ENCODE measurements around the gene SMKR1. TPM values are rescaled to one million over a fixed set of nuclear protein-coding genes. Genes with fewer than 3 reads are reported as not detected.

The SMKR1 gene
- total RNA-seq, 1 experiment from 2014 or later = 7.4 TPM

DNA sequence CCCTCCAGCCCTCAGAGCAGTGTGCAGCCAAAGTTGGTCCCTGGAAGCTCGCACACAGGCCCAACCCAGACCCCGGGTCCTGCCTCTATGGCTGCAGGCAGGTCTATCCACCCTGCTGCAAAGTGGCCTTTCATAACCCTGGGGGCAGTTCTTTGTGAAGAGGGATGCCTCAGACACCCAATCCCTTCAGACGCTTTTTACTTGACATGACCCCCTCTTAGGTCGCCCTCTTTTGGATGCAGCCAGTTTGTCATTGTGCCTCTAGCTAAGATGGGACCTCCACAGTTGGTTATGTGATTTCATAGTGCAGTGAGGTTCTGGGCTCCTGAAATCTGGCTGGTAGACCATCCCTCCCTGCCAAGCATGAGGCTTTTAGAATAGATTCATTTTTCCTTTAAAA lies 27.3 kb downstream of the SMKR1 start:
- H3K4me3 ChIP-seq (ENCODE audit: low read length) = no peak overlapping the region
- H3K36me3 ChIP-seq (ENCODE audit: low read depth, low read length) = no peaks in the 10 kb centered on the region
- H3K9me3 ChIP-seq (ENCODE audit: low read length) = no peaks in the 10 kb centered on the region
- peaks cover 19% of the 10 kb centered on the region for H3K4me1 ChIP-seq (ENCODE audit: insufficient read depth, low read length)
- POLR2A ChIA-PET (ENCODE audit: unreplicated experiment) = no interaction called here
- H3F3A ChIP-seq (ENCODE audit: low read length, unreplicated experiment) = no peaks in the 10 kb centered on the region
- CTCF ChIA-PET = no interaction called here
- ATAC-seq (no peak), DNase-seq (no peak)
- H3K27ac ChIP-seq (ENCODE audit: low read length) = no peak overlapping the region
- H4K20me1 ChIP-seq (ENCODE audit: low read length) = no peaks in the 10 kb centered on the region
- H3K4me2 ChIP-seq (ENCODE audit: low read length) = no peak overlapping the region
- BruUV-seq (replicated peaks) = no TSS peak
- no peaks in the 10 kb centered on the region for H3K79me2 ChIP-seq (ENCODE audit: low read length)
- no peak overlapping the region for H3K9ac ChIP-seq (ENCODE audit: low read length)
- TF ChIP-seq EZH2phosphoT487 (IDR thresholded peaks at IDR 0.05; ENCODE audit: borderline replicate concordance, low read length) (no peak), EZH2 (IDR thresholded peaks at IDR 0.05; ENCODE audit: low read length, unreplicated experiment) (no peak)
- TF ChIP-seq, protein P1, sequence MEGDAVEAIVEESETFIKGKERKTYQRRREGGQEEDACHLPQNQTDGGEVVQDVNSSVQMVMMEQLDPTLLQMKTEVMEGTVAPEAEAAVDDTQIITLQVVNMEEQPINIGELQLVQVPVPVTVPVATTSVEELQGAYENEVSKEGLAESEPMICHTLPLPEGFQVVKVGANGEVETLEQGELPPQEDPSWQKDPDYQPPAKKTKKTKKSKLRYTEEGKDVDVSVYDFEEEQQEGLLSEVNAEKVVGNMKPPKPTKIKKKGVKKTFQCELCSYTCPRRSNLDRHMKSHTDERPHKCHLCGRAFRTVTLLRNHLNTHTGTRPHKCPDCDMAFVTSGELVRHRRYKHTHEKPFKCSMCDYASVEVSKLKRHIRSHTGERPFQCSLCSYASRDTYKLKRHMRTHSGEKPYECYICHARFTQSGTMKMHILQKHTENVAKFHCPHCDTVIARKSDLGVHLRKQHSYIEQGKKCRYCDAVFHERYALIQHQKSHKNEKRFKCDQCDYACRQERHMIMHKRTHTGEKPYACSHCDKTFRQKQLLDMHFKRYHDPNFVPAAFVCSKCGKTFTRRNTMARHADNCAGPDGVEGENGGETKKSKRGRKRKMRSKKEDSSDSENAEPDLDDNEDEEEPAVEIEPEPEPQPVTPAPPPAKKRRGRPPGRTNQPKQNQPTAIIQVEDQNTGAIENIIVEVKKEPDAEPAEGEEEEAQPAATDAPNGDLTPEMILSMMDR (conservative IDR thresholded peaks at IDR 0.05; ENCODE audit: low read depth, low read length) = no peak
- no peak overlapping the region for H2AFZ ChIP-seq (ENCODE audit: low read length)
- no peaks in the 10 kb centered on the region for H3K9me2 ChIP-seq (replicated peaks; ENCODE audit: low read length)
- no peaks in the 10 kb centered on the region for H3K27me3 ChIP-seq (ENCODE audit: low read length)
- intact Hi-C loops (cut with micrococcal nuclease) = loop anchor here (2.0 to 5.0 kb wide), 2 partner anchors 27 to 68 kb away; partner anchors contain the start of gene SMKR1

DNA sequence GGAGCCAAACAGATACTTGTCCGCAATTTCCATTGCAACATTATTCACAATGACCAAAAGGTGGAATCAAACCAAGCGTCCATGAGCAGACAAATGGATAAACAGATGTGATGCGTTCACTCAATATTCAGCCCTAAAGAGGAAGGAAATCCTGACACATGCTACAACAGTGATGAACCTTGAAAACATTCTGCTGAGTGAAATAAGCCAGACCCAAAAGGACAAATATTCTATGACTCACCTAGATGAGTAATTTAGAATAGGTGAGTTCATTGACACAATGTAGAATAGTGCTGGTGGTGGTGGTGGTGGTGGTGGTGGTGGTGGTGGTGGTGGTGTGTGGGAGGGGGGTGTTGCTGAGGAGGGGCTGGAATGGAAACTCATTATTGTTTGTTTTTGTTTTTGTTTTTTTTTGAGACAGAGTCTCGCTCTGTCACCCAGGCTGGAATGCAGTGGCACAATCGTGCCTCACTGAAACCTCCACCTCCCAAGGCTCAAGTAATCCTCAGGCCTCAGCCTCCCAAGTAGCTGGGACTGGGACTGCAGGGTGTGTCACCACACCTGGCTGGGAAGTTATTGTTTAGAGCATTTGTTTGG lies 28.6 kb downstream of the SMKR1 start:
- Histone ChIP-seq H3K79me2 (ENCODE audit: low read length) (no peaks in the 10 kb centered on the region), H3K9ac (ENCODE audit: low read length) (no peak overlapping the region), H3K27me3 (ENCODE audit: low read length) (no peaks in the 10 kb centered on the region), H3K4me3 (ENCODE audit: low read length) (no peak overlapping the region), H3K9me3 (ENCODE audit: low read length) (no peaks in the 10 kb centered on the region), H3K4me2 (ENCODE audit: low read length) (peak overlapping the region; percentile 44), H3K27ac (ENCODE audit: low read length) (peak overlapping the region; percentile 56), H3K36me3 (ENCODE audit: low read depth, low read length) (no peaks in the 10 kb centered on the region), H2AFZ (ENCODE audit: low read length) (no peak overlapping the region), H3F3A (ENCODE audit: low read length, unreplicated experiment) (no peaks in the 10 kb centered on the region), H4K20me1 (ENCODE audit: low read length) (no peaks in the 10 kb centered on the region), H3K9me2 (replicated peaks; ENCODE audit: low read length) (no peaks in the 10 kb centered on the region), H3K4me1 (ENCODE audit: insufficient read depth, low read length) (peaks cover 19% of the 10 kb centered on the region)
- DNase-seq (peak; percentile 93), ATAC-seq (peak; percentile 99)
- ChIA-PET POLR2A (ENCODE audit: unreplicated experiment) (no interaction called here), CTCF (interaction anchor here (0.7 kb wide), 1 partner anchor 1338 kb away, joined by 5 read pairs; no protein-coding TSS in a partner anchor)
- BruUV-seq (replicated peaks) = no TSS peak
- intact Hi-C loops (cut with micrococcal nuclease) = loop anchor here (2.0 to 5.0 kb wide), 2 partner anchors 28 to 66 kb away; partner anchors contain the start of gene SMKR1
- TF ChIP-seq EZH2 (IDR thresholded peaks at IDR 0.05; ENCODE audit: low read length, unreplicated experiment) = no peak

DNA sequence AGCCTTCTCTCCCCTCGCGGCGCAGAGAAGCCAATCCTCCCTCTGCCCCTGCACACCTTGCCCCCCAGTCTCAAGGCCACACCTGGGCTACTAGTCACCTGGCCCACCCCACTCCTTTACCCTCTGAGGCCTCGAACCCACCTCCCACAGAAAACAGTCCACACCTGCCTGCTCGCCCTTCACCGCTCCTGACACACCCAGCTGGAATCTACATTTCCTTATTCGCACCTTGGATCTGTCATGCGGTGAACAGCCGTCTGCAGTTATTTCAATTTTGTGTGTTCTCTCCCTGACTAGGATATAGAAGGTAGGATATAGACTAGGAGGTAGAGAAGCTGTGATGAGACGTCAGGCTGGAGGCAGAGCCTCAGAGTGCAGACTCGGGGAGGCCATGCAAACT lies 29.4 kb downstream of the SMKR1 start:
- no peaks in the 10 kb centered on the region for H3F3A ChIP-seq (ENCODE audit: low read length, unreplicated experiment)
- no peaks in the 10 kb centered on the region for H3K9me2 ChIP-seq (replicated peaks; ENCODE audit: low read length)
- H3K27ac ChIP-seq (ENCODE audit: low read length) = no peak overlapping the region
- intact Hi-C loops (cut with micrococcal nuclease) = loop anchor here (2.0 to 5.0 kb wide), 2 partner anchors 29 to 66 kb away; partner anchors contain the start of gene SMKR1
- H3K4me2 ChIP-seq (ENCODE audit: low read length) = no peak overlapping the region
- ATAC-seq = no peak
- CTCF ChIA-PET = interaction anchor here (0.7 kb wide), 1 partner anchor 1337 kb away, joined by 5 read pairs; no protein-coding TSS in a partner anchor
- TF ChIP-seq, protein P1 (conservative IDR thresholded peaks at IDR 0.05; ENCODE audit: low read depth, low read length) = no peak
- TF ChIP-seq EZH2 (IDR thresholded peaks at IDR 0.05; ENCODE audit: low read length, unreplicated experiment) (no peak), EZH2phosphoT487 (IDR thresholded peaks at IDR 0.05; ENCODE audit: borderline replicate concordance, low read length) (no peak)
- no TSS peak for BruUV-seq (replicated peaks)
- H3K4me3 ChIP-seq (ENCODE audit: low read length) = no peak overlapping the region
- DNase-seq = no peak
- H3K79me2 ChIP-seq (ENCODE audit: low read length) = no peaks in the 10 kb centered on the region
- no peaks in the 10 kb centered on the region for H3K27me3 ChIP-seq (ENCODE audit: low read length)
- no peaks in the 10 kb centered on the region for H3K36me3 ChIP-seq (ENCODE audit: low read depth, low read length)
- POLR2A ChIA-PET (ENCODE audit: unreplicated experiment) = no interaction called here
- peaks cover 19% of the 10 kb centered on the region for H3K4me1 ChIP-seq (ENCODE audit: insufficient read depth, low read length)
- H3K9me3 ChIP-seq (ENCODE audit: low read length) = no peaks in the 10 kb centered on the region
- no peak overlapping the region for H2AFZ ChIP-seq (ENCODE audit: low read length)
- H4K20me1 ChIP-seq (ENCODE audit: low read length) = no peaks in the 10 kb centered on the region
- H3K9ac ChIP-seq (ENCODE audit: low read length) = no peak overlapping the region
